Body of pancreas (tissue), 4 donors: ENCODE measurements around the gene FTH1. TPM values are rescaled to one million over a fixed set of nuclear protein-coding genes. Genes with fewer than 3 reads are reported as not detected.

Source experiments
- ATAC-seq: fragments of 150-250 bp; one replicate; pipeline ENCODE4 v1.9.1; 2016
- DNase-seq, 4 donors: peaks; one replicate each; pipeline ENCODE4 v3.0.0-alpha.2; 2019
- H3K27ac ChIP-seq, 4 donors: fragments of 200-600 bp; sonication (generic); 1 replicate in 3 of 4; 2 replicates in 1 of 4; pipeline versions ENCODE4 v1.5.1 to v1.6.1; 2016 to 2019; ENCODE audit warnings: mild to moderate bottlenecking in 1 of 4, mixed read lengths in 1 of 4, moderate library complexity in 1 of 4
- H3K27me3 ChIP-seq, 2 donors: fragments of 200-600 bp; sonication (generic); one replicate each; pipeline ENCODE4 v1.6.0; 2016; ENCODE audit warnings: mild to moderate bottlenecking in 1 of 2
- H3K36me3 ChIP-seq, 2 donors: fragments of 200-600 bp; sonication (generic); replicated peaks in 1 of 2; 2 replicates each; pipeline ENCODE4 v1.5.1; 2016; ENCODE audit warnings: low read depth in 2 of 2; ENCODE audit not compliant: insufficient read depth in 1 of 2
- H3K4me1 ChIP-seq: fragments of 200-600 bp; sonication (generic); one replicate; pipeline ENCODE4 v1.6.0; 2016
- H3K4me3 ChIP-seq, 2 donors: fragments of 200-600 bp; sonication (generic); 1 replicate in 1 of 2; 2 replicates in 1 of 2; pipeline ENCODE4 v1.5.1; 2016 to 2019
- H3K9me3 ChIP-seq, 3 donors: fragments of 200-600 bp; sonication (generic); 1 replicate in 2 of 3; 2 replicates in 1 of 3; pipeline ENCODE4 v1.5.1; 2016
- CTCF ChIP-seq, 7 experiments: fragments of 450-650 bp in 4 of 7; fragments of 200-600 bp in 3 of 7; sonication (generic) in 3 of 7; IDR thresholded peaks; one replicate each; pipeline ENCODE4 v1.5.1; 2016 to 2019; ENCODE audit warnings: antibody characterized with exemption in 7 of 7
- POLR2A ChIP-seq, 3 donors: fragments of 450-650 bp; IDR thresholded peaks; one replicate each; pipeline ENCODE4 v1.6.1; 2016; ENCODE audit warnings: antibody characterized with exemption in 3 of 3, mild to moderate bottlenecking in 2 of 3
- WGBS, 2 donors: methylation state at CpG; one replicate each; pipeline ENCODE4 v1.1.5; 2017; 5-methylcytosine and 5-hydroxymethylcytosine counted together
- intact Hi-C: fragments of 100-400 bp; cut with DNase I; formaldehyde crosslinking; loops from one replicate; pipeline ENCODE4 v1.15.1; 2023
- total RNA-seq, 2 donors: library from RNA; depleted of rRNA; stranded (reverse); fragments of >200 nt; gene quantifications; one replicate each; pipeline ENCODE4 v1.1.0, GENCODE V29; 2016

Gene FTH1
- total RNA-seq, 2 donors from 2014 or later = 1,333 to 1,363 TPM

- no peak for TF ChIP-seq POLR2A (IDR thresholded peaks at IDR 0.05)
- no peak for TF ChIP-seq CTCF (IDR thresholded peaks at IDR 0.05)
- 82 to 83% methylated on average over 3 of the region's 3 CpGs for WGBS, 2 donors
- no peak for ATAC-seq
- Histone ChIP-seq H3K36me3 (no peaks in the 10 kb centered on the region), H3K27me3 (no peaks in the 10 kb centered on the region), H3K4me1 (peaks cover 20% of the 10 kb centered on the region), H3K9me3 (no peaks in the 10 kb centered on the region), H3K27ac (no peak overlapping the region), H3K4me3 (no peak overlapping the region)
- no peak for DNase-seq
- intact Hi-C loops = no loop called here
Measured at GRCh38 chr11:61921446-61921845, 46.0 kb downstream of the FTH1 start.

GRCh38 chr11:61919705-61920631, 47.5 kb downstream of the FTH1 start:
- peaks cover 20% of the 10 kb centered on the region for H3K4me1 ChIP-seq
- DNase-seq (no peak), ATAC-seq (no peak)
- intact Hi-C loops = no loop called here
- H3K9me3 ChIP-seq = no peaks in the 10 kb centered on the region
- no peaks in the 10 kb centered on the region for H3K27me3 ChIP-seq
- 67% methylated on average over 13 of the region's 13 CpGs; no CpG with 5 or more reads in 1 of the 2 donors for WGBS, 2 donors
- TF ChIP-seq CTCF (IDR thresholded peaks at IDR 0.05) (no peak), POLR2A (IDR thresholded peaks at IDR 0.05) (no peak)
- H3K4me3 ChIP-seq = no peak overlapping the region
- no peak overlapping the region for H3K27ac ChIP-seq
- no peaks in the 10 kb centered on the region for H3K36me3 ChIP-seq

- intact Hi-C loops = no loop called here
- no peak overlapping the region for H3K27ac ChIP-seq
- H3K4me1 ChIP-seq = peaks cover 20% of the 10 kb centered on the region
- ATAC-seq (no peak), DNase-seq (no peak)
- TF ChIP-seq POLR2A (IDR thresholded peaks at IDR 0.05) (no peak), CTCF (IDR thresholded peaks at IDR 0.05) (no peak)
- H3K27me3 ChIP-seq = no peaks in the 10 kb centered on the region
- 62 to 70% methylated on average over 6 of the region's 6 CpGs for WGBS, 2 donors
- no peaks in the 10 kb centered on the region for H3K9me3 ChIP-seq
- H3K4me3 ChIP-seq = no peak overlapping the region
- H3K36me3 ChIP-seq = no peaks in the 10 kb centered on the region
Measured at GRCh38 chr11:61918938-61919704, 48.3 kb downstream of the FTH1 start.

GRCh38 chr11:61918251-61918937, 49.0 kb downstream of the FTH1 start:
- Histone ChIP-seq H3K4me3 (no peak overlapping the region), H3K36me3 (no peaks in the 10 kb centered on the region), H3K27ac (peak overlapping the region in 1 of 4 donors; percentile 37), H3K4me1 (peaks cover 14% of the 10 kb centered on the region), H3K9me3 (no peaks in the 10 kb centered on the region), H3K27me3 (no peaks in the 10 kb centered on the region)
- ATAC-seq (no peak), DNase-seq (no peak)
- TF ChIP-seq CTCF (IDR thresholded peaks at IDR 0.05) (no peak), POLR2A (IDR thresholded peaks at IDR 0.05) (no peak)
- intact Hi-C loops = no loop called here
- WGBS, 2 donors = 67 to 72% methylated on average over 9 to 14 of the region's 14 CpGs
